WTC11 (cell line): ENCODE results near the gene FABP1.

Source experiments
- ESRRA ChIP-seq: sonication (generic); formaldehyde crosslinking; IDR thresholded peaks from 2 replicates; pipeline ENCODE4 v1.8.1; 2022; ENCODE audit warnings: mild to moderate bottlenecking, missing genetic modification reagents, borderline replicate concordance
- ZNF396 ChIP-seq: fragments of 250-450 bp; sonication (Bioruptor Pico); IDR thresholded peaks from 2 replicates; pipeline ENCODE4 v1.8.0; 2021; ENCODE audit warnings: mild to moderate bottlenecking, moderate library complexity, borderline replicate concordance
- TF ChIP-seq, protein P1 (sequence below): sonication (generic); formaldehyde crosslinking; IDR thresholded peaks from 2 replicates; pipeline ENCODE4 v1.8.0; 2022; ENCODE audit warnings: mild to moderate bottlenecking, missing genetic modification reagents
- TF ChIP-seq, protein P2 (sequence below): fragments of 200-600 bp; IDR thresholded peaks from 2 replicates; pipeline ENCODE4 v1.8.0; 2022; ENCODE audit warnings: antibody characterized with exemption
- TF ChIP-seq, protein P3 (sequence below): sonication (generic); formaldehyde crosslinking; IDR thresholded peaks from 2 replicates; pipeline ENCODE4 v1.8.1; 2023; ENCODE audit warnings: mild to moderate bottlenecking, missing genetic modification reagents

DNA sequence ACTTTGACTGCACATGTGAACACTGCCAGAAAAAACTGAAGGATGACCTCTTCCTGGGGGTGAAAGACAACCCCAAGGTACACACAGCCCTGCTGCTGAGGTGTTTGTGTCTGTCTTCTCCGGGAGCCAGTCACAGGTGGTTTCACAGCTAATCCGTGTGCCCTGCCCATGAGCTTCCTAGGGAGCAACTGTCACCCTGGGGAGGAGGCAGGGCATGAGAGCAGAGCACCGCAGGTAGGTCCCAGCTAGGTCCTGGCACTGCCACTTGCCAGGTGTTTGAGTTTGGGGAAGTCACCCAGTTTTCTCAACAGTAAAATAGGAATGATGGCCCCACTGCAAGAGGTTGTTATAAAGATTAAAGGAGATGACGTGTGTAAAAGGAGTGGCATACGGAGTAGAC lies 31.2 kb downstream of the FABP1 start:
- TF ChIP-seq ZNF396 (CRISPR knock-in tag) = no peak
- TF ChIP-seq, protein P1, sequence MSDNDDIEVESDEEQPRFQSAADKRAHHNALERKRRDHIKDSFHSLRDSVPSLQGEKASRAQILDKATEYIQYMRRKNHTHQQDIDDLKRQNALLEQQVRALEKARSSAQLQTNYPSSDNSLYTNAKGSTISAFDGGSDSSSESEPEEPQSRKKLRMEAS (CRISPR knock-in tag) = no peak
- TF ChIP-seq, protein P2, sequence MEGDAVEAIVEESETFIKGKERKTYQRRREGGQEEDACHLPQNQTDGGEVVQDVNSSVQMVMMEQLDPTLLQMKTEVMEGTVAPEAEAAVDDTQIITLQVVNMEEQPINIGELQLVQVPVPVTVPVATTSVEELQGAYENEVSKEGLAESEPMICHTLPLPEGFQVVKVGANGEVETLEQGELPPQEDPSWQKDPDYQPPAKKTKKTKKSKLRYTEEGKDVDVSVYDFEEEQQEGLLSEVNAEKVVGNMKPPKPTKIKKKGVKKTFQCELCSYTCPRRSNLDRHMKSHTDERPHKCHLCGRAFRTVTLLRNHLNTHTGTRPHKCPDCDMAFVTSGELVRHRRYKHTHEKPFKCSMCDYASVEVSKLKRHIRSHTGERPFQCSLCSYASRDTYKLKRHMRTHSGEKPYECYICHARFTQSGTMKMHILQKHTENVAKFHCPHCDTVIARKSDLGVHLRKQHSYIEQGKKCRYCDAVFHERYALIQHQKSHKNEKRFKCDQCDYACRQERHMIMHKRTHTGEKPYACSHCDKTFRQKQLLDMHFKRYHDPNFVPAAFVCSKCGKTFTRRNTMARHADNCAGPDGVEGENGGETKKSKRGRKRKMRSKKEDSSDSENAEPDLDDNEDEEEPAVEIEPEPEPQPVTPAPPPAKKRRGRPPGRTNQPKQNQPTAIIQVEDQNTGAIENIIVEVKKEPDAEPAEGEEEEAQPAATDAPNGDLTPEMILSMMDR = no peak
- no peak for TF ChIP-seq ESRRA (CRISPR knock-in tag)
- TF ChIP-seq, protein P3, sequence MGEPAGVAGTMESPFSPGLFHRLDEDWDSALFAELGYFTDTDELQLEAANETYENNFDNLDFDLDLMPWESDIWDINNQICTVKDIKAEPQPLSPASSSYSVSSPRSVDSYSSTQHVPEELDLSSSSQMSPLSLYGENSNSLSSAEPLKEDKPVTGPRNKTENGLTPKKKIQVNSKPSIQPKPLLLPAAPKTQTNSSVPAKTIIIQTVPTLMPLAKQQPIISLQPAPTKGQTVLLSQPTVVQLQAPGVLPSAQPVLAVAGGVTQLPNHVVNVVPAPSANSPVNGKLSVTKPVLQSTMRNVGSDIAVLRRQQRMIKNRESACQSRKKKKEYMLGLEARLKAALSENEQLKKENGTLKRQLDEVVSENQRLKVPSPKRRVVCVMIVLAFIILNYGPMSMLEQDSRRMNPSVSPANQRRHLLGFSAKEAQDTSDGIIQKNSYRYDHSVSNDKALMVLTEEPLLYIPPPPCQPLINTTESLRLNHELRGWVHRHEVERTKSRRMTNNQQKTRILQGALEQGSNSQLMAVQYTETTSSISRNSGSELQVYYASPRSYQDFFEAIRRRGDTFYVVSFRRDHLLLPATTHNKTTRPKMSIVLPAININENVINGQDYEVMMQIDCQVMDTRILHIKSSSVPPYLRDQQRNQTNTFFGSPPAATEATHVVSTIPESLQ = no peak
